Neural cell (in vitro differentiated cells): ENCODE data around the gene RNF8. TPM values are rescaled to one million over a fixed set of nuclear protein-coding genes. Genes with fewer than 3 reads are reported as not detected.
"Not testable (repeated sequence)": the region's sequence is repeated elsewhere in the genome, so short reads cannot be mapped to it uniquely, and the experiment has no call there.

Experiments used
- H2AFZ ChIP-seq: fragments of 200-600, 300-800 bp; sonication (generic), shearing (Covaris generic); 2 replicates; pipeline ENCODE4 v1.6.0; 2014; ENCODE audit warnings: low read depth, mild to moderate bottlenecking, antibody characterized with exemption, low read length, moderate library complexity
- H3F3A ChIP-seq: fragments of 200-600 bp; shearing (Covaris generic); 2 replicates; pipeline ENCODE4 v1.6.1; 2016; ENCODE audit warnings: mild to moderate bottlenecking, moderate library complexity, mixed read lengths, antibody characterized with exemption, low read length; ENCODE audit not compliant: insufficient read depth, poor library complexity, severe bottlenecking
- H3K27ac ChIP-seq: fragments of 200-600, 300-800 bp; sonication (generic), shearing (Covaris generic); 2 replicates; pipeline ENCODE4 v1.5.1; 2014; ENCODE audit warnings: mild to moderate bottlenecking, low read length, moderate library complexity
- H3K27me3 ChIP-seq: fragments of 300-800, 200-600 bp; sonication (generic), shearing (Covaris generic); 2 replicates; pipeline ENCODE4 v1.6.0; 2014; ENCODE audit warnings: mild to moderate bottlenecking, low read depth, low read length, moderate library complexity; ENCODE audit not compliant: insufficient read depth
- H3K36me3 ChIP-seq: fragments of 300-800, 200-600 bp; sonication (generic), shearing (Covaris generic); 2 replicates; pipeline ENCODE4 v1.5.1; 2014; ENCODE audit warnings: mild to moderate bottlenecking, antibody characterized with exemption, low read length, moderate library complexity; ENCODE audit not compliant: insufficient read depth
- H3K4me2 ChIP-seq: fragments of 300-800, 200-600 bp; sonication (generic), shearing (Covaris generic); 2 replicates; pipeline ENCODE4 v1.6.0; 2014; ENCODE audit warnings: mild to moderate bottlenecking, low read length
- H3K4me3 ChIP-seq: fragments of 300-800, 200-600 bp; sonication (generic), shearing (Covaris generic); 2 replicates; pipeline ENCODE4 v1.5.1; 2014; ENCODE audit warnings: mild to moderate bottlenecking, low read length, moderate library complexity
- H3K79me2 ChIP-seq: fragments of 200-600 bp; shearing (Covaris generic); replicated peaks from 2 replicates; pipeline ENCODE4 v1.6.0; 2014; ENCODE audit warnings: mild to moderate bottlenecking, low read length, moderate library complexity; ENCODE audit not compliant: insufficient read depth
- H3K9ac ChIP-seq: fragments of 300-800, 200-600 bp; sonication (generic), shearing (Covaris generic); 2 replicates; pipeline ENCODE4 v1.6.1; 2016; ENCODE audit warnings: mild to moderate bottlenecking, low read length, mixed read lengths
- H3K9me2 ChIP-seq: fragments of 200-600 bp; shearing (Covaris generic); 2 replicates; pipeline ENCODE4 v1.6.1; 2016; ENCODE audit warnings: mild to moderate bottlenecking, low read length, mixed read lengths; ENCODE audit not compliant: insufficient read depth
- H3K9me3 ChIP-seq: fragments of 200-600, 300-800 bp; sonication (generic), shearing (Covaris generic); 2 replicates; pipeline ENCODE4 v1.6.1; 2016; ENCODE audit warnings: mild to moderate bottlenecking, mixed run types, low read length, moderate library complexity, mixed read lengths
- H4K20me1 ChIP-seq: fragments of 200-600 bp; shearing (Covaris generic); 2 replicates; pipeline ENCODE4 v1.6.1; 2016; ENCODE audit warnings: mild to moderate bottlenecking, mixed run types; ENCODE audit not compliant: insufficient read depth
- EP300 ChIP-seq: fragments of 450-650 bp; conservative IDR thresholded peaks from 2 replicates; pipeline ENCODE4 v1.6.1; 2014; ENCODE audit warnings: antibody characterized with exemption, mild to moderate bottlenecking, moderate library complexity; ENCODE audit not compliant: poor library complexity, severe bottlenecking
- EZH2 ChIP-seq: fragments of 200-600, 300-800 bp; shearing (Covaris generic), sonication (generic); IDR thresholded peaks from 2 replicates; pipeline ENCODE4 v1.6.1; 2014; ENCODE audit warnings: antibody characterized with exemption, low read length, borderline replicate concordance, mild to moderate bottlenecking; ENCODE audit not compliant: insufficient read depth, poor library complexity, severe bottlenecking
- MXI1 ChIP-seq: fragments of 450-650 bp; conservative IDR thresholded peaks from 2 replicates; pipeline ENCODE4 v1.6.1; 2014; ENCODE audit warnings: antibody characterized with exemption, mild to moderate bottlenecking; ENCODE audit not compliant: poor library complexity, severe bottlenecking
- POLR2AphosphoS5 ChIP-seq: IDR thresholded peaks from 2 replicates; pipeline ENCODE4 v1.6.1; 2012
- RAD21 ChIP-seq: fragments of 450-650 bp; conservative IDR thresholded peaks from 2 replicates; pipeline ENCODE4 v1.6.1; 2014; ENCODE audit warnings: antibody characterized with exemption, mild to moderate bottlenecking, moderate library complexity
- SMC3 ChIP-seq: fragments of 450-650 bp; conservative IDR thresholded peaks from 2 replicates; pipeline ENCODE4 v1.6.1; 2014; ENCODE audit warnings: antibody characterized with exemption, mild to moderate bottlenecking, moderate library complexity; ENCODE audit not compliant: poor library complexity
- TAF1 ChIP-seq: IDR thresholded peaks from 2 replicates; pipeline ENCODE4 v1.6.1; 2012; ENCODE audit warnings: low read depth
- polyA plus RNA-seq: library from polyadenylated mRNA; depleted of rRNA; stranded (reverse); fragments of >200 nt; gene quantifications from 2 replicates; pipeline ENCODE4 v1.2.3, GENCODE V29; 2014
- TF ChIP-seq, protein P1 (sequence below): IDR thresholded peaks from 2 replicates; pipeline ENCODE4 v1.6.1; 2012; ENCODE audit warnings: borderline replicate concordance
- TF ChIP-seq, protein P2 (sequence below): fragments of 450-650 bp; IDR thresholded peaks from 2 replicates; pipeline ENCODE4 v1.5.1; 2014; ENCODE audit warnings: antibody characterized with exemption, mild to moderate bottlenecking, moderate library complexity; ENCODE audit not compliant: poor library complexity, severe bottlenecking

The RNF8 gene
- polyA plus RNA-seq, 1 donor from 2014 or later = 54.0 TPM

- H3K4me3 ChIP-seq = no peak overlapping the region
- H3K9me3 ChIP-seq = no peaks in the 10 kb centered on the region
- no peaks in the 10 kb centered on the region for H3K36me3 ChIP-seq
- H3K4me2 ChIP-seq = no peak overlapping the region
- no peak overlapping the region for H2AFZ ChIP-seq
- no peaks in the 10 kb centered on the region for H3K9me2 ChIP-seq
- no peaks in the 10 kb centered on the region for H3K27me3 ChIP-seq
- H4K20me1 ChIP-seq = no peaks in the 10 kb centered on the region
- TF ChIP-seq MXI1 = no peak
- TF ChIP-seq, protein P1, sequence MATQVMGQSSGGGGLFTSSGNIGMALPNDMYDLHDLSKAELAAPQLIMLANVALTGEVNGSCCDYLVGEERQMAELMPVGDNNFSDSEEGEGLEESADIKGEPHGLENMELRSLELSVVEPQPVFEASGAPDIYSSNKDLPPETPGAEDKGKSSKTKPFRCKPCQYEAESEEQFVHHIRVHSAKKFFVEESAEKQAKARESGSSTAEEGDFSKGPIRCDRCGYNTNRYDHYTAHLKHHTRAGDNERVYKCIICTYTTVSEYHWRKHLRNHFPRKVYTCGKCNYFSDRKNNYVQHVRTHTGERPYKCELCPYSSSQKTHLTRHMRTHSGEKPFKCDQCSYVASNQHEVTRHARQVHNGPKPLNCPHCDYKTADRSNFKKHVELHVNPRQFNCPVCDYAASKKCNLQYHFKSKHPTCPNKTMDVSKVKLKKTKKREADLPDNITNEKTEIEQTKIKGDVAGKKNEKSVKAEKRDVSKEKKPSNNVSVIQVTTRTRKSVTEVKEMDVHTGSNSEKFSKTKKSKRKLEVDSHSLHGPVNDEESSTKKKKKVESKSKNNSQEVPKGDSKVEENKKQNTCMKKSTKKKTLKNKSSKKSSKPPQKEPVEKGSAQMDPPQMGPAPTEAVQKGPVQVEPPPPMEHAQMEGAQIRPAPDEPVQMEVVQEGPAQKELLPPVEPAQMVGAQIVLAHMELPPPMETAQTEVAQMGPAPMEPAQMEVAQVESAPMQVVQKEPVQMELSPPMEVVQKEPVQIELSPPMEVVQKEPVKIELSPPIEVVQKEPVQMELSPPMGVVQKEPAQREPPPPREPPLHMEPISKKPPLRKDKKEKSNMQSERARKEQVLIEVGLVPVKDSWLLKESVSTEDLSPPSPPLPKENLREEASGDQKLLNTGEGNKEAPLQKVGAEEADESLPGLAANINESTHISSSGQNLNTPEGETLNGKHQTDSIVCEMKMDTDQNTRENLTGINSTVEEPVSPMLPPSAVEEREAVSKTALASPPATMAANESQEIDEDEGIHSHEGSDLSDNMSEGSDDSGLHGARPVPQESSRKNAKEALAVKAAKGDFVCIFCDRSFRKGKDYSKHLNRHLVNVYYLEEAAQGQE = no peak
- no peak for TF ChIP-seq POLR2AphosphoS5
- TF ChIP-seq TAF1 = no peak
- H3F3A ChIP-seq = no peaks in the 10 kb centered on the region
- no peak overlapping the region for H3K9ac ChIP-seq
- H3K79me2 ChIP-seq = no peaks in the 10 kb centered on the region
- H3K27ac ChIP-seq = no peak overlapping the region
Observed at GRCh38 chr6:37334047-37334446, 19.7 kb upstream of the RNF8 start.

- not testable (repeated sequence) for H3K9me3 ChIP-seq, H4K20me1 ChIP-seq, H3K27me3 ChIP-seq, H3K79me2 ChIP-seq, H2AFZ ChIP-seq, H3K36me3 ChIP-seq, H3K27ac ChIP-seq, H3K9ac ChIP-seq, H3K4me2 ChIP-seq, H3K4me3 ChIP-seq, H3K9me2 ChIP-seq, H3F3A ChIP-seq
Observed at GRCh38 chr6:37338317-37338716, 15.5 kb upstream of the RNF8 start.

GRCh38 chr6:37338745-37339255 lies 15.0 kb upstream of the RNF8 start:
- no peaks in the 10 kb centered on the region for H3K36me3 ChIP-seq
- no peak overlapping the region for H3K4me2 ChIP-seq
- no peaks in the 10 kb centered on the region for H3F3A ChIP-seq
- no peaks in the 10 kb centered on the region for H3K9me3 ChIP-seq
- H3K79me2 ChIP-seq = no peaks in the 10 kb centered on the region
- no peak overlapping the region for H2AFZ ChIP-seq
- no peaks in the 10 kb centered on the region for H4K20me1 ChIP-seq
- no peaks in the 10 kb centered on the region for H3K9me2 ChIP-seq
- TF ChIP-seq, protein P1 = no peak
- TF ChIP-seq, protein P2, sequence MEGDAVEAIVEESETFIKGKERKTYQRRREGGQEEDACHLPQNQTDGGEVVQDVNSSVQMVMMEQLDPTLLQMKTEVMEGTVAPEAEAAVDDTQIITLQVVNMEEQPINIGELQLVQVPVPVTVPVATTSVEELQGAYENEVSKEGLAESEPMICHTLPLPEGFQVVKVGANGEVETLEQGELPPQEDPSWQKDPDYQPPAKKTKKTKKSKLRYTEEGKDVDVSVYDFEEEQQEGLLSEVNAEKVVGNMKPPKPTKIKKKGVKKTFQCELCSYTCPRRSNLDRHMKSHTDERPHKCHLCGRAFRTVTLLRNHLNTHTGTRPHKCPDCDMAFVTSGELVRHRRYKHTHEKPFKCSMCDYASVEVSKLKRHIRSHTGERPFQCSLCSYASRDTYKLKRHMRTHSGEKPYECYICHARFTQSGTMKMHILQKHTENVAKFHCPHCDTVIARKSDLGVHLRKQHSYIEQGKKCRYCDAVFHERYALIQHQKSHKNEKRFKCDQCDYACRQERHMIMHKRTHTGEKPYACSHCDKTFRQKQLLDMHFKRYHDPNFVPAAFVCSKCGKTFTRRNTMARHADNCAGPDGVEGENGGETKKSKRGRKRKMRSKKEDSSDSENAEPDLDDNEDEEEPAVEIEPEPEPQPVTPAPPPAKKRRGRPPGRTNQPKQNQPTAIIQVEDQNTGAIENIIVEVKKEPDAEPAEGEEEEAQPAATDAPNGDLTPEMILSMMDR = no peak
- TF ChIP-seq RAD21 (no peak), EP300 (no peak), SMC3 (no peak), EZH2 (no peak), TAF1 (no peak), MXI1 (no peak), POLR2AphosphoS5 (no peak)
- no peaks in the 10 kb centered on the region for H3K27me3 ChIP-seq
- no peak overlapping the region for H3K4me3 ChIP-seq
- no peak overlapping the region for H3K27ac ChIP-seq
- no peak overlapping the region for H3K9ac ChIP-seq
